ENCODE results near the gene TSPAN33. TPM values are rescaled to one million over a fixed set of nuclear protein-coding genes. Genes with fewer than 3 reads are reported as not detected.

The TSPAN33 gene
- polyA plus RNA-seq, result 0.71 to 1.1 TPM (median 0.93 TPM) in 3 replicates
- not detected for polyA plus RNA-seq (2011; ENCODE audit: low read depth)
- 0.84 and 0.98 TPM in 2 replicates for polyA plus RNA-seq (2011; cell fraction: cytosol; rRNA removed)
- 0.59 and 0.83 TPM in 2 replicates for polyA plus RNA-seq (2011; cell fraction: nucleus; rRNA removed)
- polyA plus RNA-seq (2012; ENCODE audit: low replicate concordance), result 0.24 and 0.84 TPM in 2 replicates
- 1.9 to 3.7 TPM (median 2.3 TPM) in 3 replicates for polyA minus RNA-seq
- not detected for polyA minus RNA-seq (2011; cell fraction: cytosol; rRNA and poly(A)+ RNA removed)
- polyA minus RNA-seq (2011; cell fraction: nucleus; rRNA and poly(A)+ RNA removed), result 0.21 and 0.47 TPM in 2 replicates

GRCh38 chr7:129144095-129144833 is at the start of gene TSPAN33:
Gene TSPAN33 (plus strand): TSS chr7:129144707. CDS start chr7:129144981, 274 bp downstream.
- Histone ChIP-seq H3K27ac (ENCODE audit: control insufficient read depth, insufficient read depth, low read length) (no peak within 1 kb of the TSS), H3K27me3 (ENCODE audit: control insufficient read depth, extremely low read depth, insufficient read depth, low read length) (peaks cover 38% of the 10 kb centered on the region), H3K4me1 (ENCODE audit: control insufficient read depth, extremely low read depth, insufficient read depth, low read length) (peaks cover 4% of the 10 kb centered on the region), H3K79me2 (ENCODE audit: control insufficient read depth, insufficient read depth, low read length) (no peaks in the 10 kb centered on the region), H3K9me3 (ENCODE audit: control insufficient read depth, low read depth, low read length) (no peaks in the 10 kb centered on the region), H3K36me3 (ENCODE audit: control insufficient read depth in 2 of 2, extremely low read depth in 1 of 2, insufficient read depth in 2 of 2, low read length in 2 of 2) (no peaks in the 10 kb centered on the region), H4K20me1 (ENCODE audit: control insufficient read depth, extremely low read depth, insufficient read depth, low read length) (no peaks in the 10 kb centered on the region), H3K4me3 (ENCODE audit: control insufficient read depth in 2 of 3, extremely low read depth in 1 of 3, insufficient read depth in 2 of 3, low read depth in 1 of 3, low read length in 3 of 3) (peak within 1 kb of the TSS; percentile 28 to 62 (median 61)), H3K4me2 (ENCODE audit: control insufficient read depth, extremely low read depth, insufficient read depth, low read depth, low read length) (peak within 1 kb of the TSS; percentile 83), H3K9ac (ENCODE audit: control insufficient read depth, extremely low read depth, insufficient read depth, low read length) (no peak within 1 kb of the TSS), H2AFZ (ENCODE audit: control insufficient read depth, low read length) (peak within 1 kb of the TSS; percentile 35), H3K9me1 (ENCODE audit: control insufficient read depth, extremely low read depth, insufficient read depth, low read length) (no peaks in the 10 kb centered on the region)
- DNase-seq (ENCODE audit: low read depth, low spot score), result no peak
- TF ChIP-seq CTCF (optimal IDR thresholded peaks at IDR 0.05 in 1 of 3, IDR thresholded peaks at IDR 0.05 in 1 of 3, conservative IDR thresholded peaks at IDR 0.05 in 1 of 3; ENCODE audit: extremely low read depth in 1 of 3, insufficient read depth in 2 of 3, low read length in 3 of 3) (no peak), EZH2 (IDR thresholded peaks at IDR 0.05; ENCODE audit: low read length) (no peak)
- FAIRE-seq, result no peak
- dilution Hi-C loops (cut with MboI; ENCODE audit: extremely low pct_ligation_motif_present, low sequenced_read_pairs), result no loop called here

- Histone ChIP-seq H3K27ac (ENCODE audit: control insufficient read depth, insufficient read depth, low read length) (no peak overlapping the region), H2AFZ (ENCODE audit: control insufficient read depth, low read length) (no peak overlapping the region), H3K79me2 (ENCODE audit: control insufficient read depth, insufficient read depth, low read length) (no peaks in the 10 kb centered on the region), H3K4me1 (ENCODE audit: control insufficient read depth, extremely low read depth, insufficient read depth, low read length) (no peaks in the 10 kb centered on the region), H4K20me1 (ENCODE audit: control insufficient read depth, extremely low read depth, insufficient read depth, low read length) (no peaks in the 10 kb centered on the region), H3K27me3 (ENCODE audit: control insufficient read depth, extremely low read depth, insufficient read depth, low read length) (no peaks in the 10 kb centered on the region), H3K36me3 (ENCODE audit: control insufficient read depth in 2 of 2, extremely low read depth in 1 of 2, insufficient read depth in 2 of 2, low read length in 2 of 2) (no peaks in the 10 kb centered on the region), H3K9me1 (ENCODE audit: control insufficient read depth, extremely low read depth, insufficient read depth, low read length) (no peaks in the 10 kb centered on the region), H3K4me2 (ENCODE audit: control insufficient read depth, extremely low read depth, insufficient read depth, low read depth, low read length) (no peak overlapping the region), H3K9me3 (ENCODE audit: control insufficient read depth, low read depth, low read length) (no peaks in the 10 kb centered on the region), H3K9ac (ENCODE audit: control insufficient read depth, extremely low read depth, insufficient read depth, low read length) (no peak overlapping the region), H3K4me3 (ENCODE audit: control insufficient read depth in 2 of 3, extremely low read depth in 1 of 3, insufficient read depth in 2 of 3, low read depth in 1 of 3, low read length in 3 of 3) (no peak overlapping the region)
- TF ChIP-seq CTCF (optimal IDR thresholded peaks at IDR 0.05 in 1 of 3, IDR thresholded peaks at IDR 0.05 in 1 of 3, conservative IDR thresholded peaks at IDR 0.05 in 1 of 3; ENCODE audit: extremely low read depth in 1 of 3, insufficient read depth in 2 of 3, low read length in 3 of 3) (no peak), EZH2 (IDR thresholded peaks at IDR 0.05; ENCODE audit: low read length) (no peak)
- DNase-seq (ENCODE audit: low read depth, low spot score) (no peak), FAIRE-seq (no peak)
- dilution Hi-C loops (cut with MboI; ENCODE audit: extremely low pct_ligation_motif_present, low sequenced_read_pairs), result no loop called here
These were observed 49.2 kb upstream of the TSPAN33 start for GRCh38 chr7:129095258-129095657.

Measured in keratinocyte (primary cell).